HepG2 (cell line): ENCODE measurements around the gene SRR. TPM values are rescaled to one million over a fixed set of nuclear protein-coding genes. Genes with fewer than 3 reads are reported as not detected.
A peak's percentile ranks its signal among the peaks of the same experiment; 100 is the strongest.

Source experiments
- DNMT3B ChIP-seq: conservative IDR thresholded peaks from 2 replicates; pipeline ENCODE4 v1.6.1; 2016; ENCODE audit warnings: missing biosample characterization, control low read depth
- HNF1B ChIP-seq: sonication (generic); formaldehyde crosslinking; IDR thresholded peaks from 2 replicates; pipeline ENCODE4 v1.5.1; 2020; ENCODE audit warnings: mild to moderate bottlenecking, moderate library complexity, missing genetic modification reagents
- KLF16 ChIP-seq, 2 experiments: sonication (generic) in 1 of 2; formaldehyde crosslinking in 1 of 2; IDR thresholded peaks; 2 replicates each; pipeline versions ENCODE4 v1.6.1 to v1.8.0; 2016 to 2023; ENCODE audit warnings: missing genetic modification reagents in 2 of 2, missing compliant biosample characterization in 1 of 2
- MAZ ChIP-seq, 2 experiments: sonication (generic) in 1 of 2; formaldehyde crosslinking in 1 of 2; IDR thresholded peaks; 2 replicates each; pipeline versions ENCODE4 v1.5.0 to v1.6.1; 2012 to 2020; ENCODE audit warnings: low read depth in 2 of 2, mild to moderate bottlenecking in 2 of 2, borderline replicate concordance in 1 of 2, improper control_type of control experiment in 1 of 2, low read length in 1 of 2, missing genetic modification reagents in 1 of 2, moderate library complexity in 1 of 2
- NONO ChIP-seq, 2 experiments: fragments of 450-650 bp in 1 of 2; sonication (generic) in 1 of 2; formaldehyde crosslinking in 1 of 2; IDR thresholded peaks in 1 of 2; conservative IDR thresholded peaks in 1 of 2; 2 replicates each; pipeline versions ENCODE4 v1.6.1 to v1.8.0; 2017 to 2022; ENCODE audit warnings: mild to moderate bottlenecking in 1 of 2, missing genetic modification reagents in 1 of 2, moderate library complexity in 1 of 2
- PAX8 ChIP-seq: sonication (generic); formaldehyde crosslinking; IDR thresholded peaks from 2 replicates; pipeline ENCODE4 v1.8.0; 2022; ENCODE audit warnings: mild to moderate bottlenecking, missing genetic modification reagents, borderline replicate concordance
- RFXAP ChIP-seq: sonication (generic); formaldehyde crosslinking; IDR thresholded peaks from 2 replicates; pipeline ENCODE4 v1.4.0; 2020; ENCODE audit warnings: missing genetic modification reagents, borderline replicate concordance
- TBX2 ChIP-seq: sonication (generic); formaldehyde crosslinking; IDR thresholded peaks from 2 replicates; pipeline ENCODE4 v1.5.0; 2020; ENCODE audit warnings: missing genetic modification reagents, mild to moderate bottlenecking, borderline replicate concordance
- THAP11 ChIP-seq: IDR thresholded peaks from 2 replicates; pipeline ENCODE4 v1.6.1; 2016; ENCODE audit warnings: missing biosample characterization, missing genetic modification reagents
- ZKSCAN5 ChIP-seq: sonication (generic); formaldehyde crosslinking; IDR thresholded peaks from 2 replicates; pipeline ENCODE4 v1.5.1; 2020; ENCODE audit warnings: mild to moderate bottlenecking, missing genetic modification reagents
- ZNF329 ChIP-seq: sonication (generic); formaldehyde crosslinking; IDR thresholded peaks from 2 replicates; pipeline ENCODE4 v1.9.0; 2021; ENCODE audit warnings: low read depth, mild to moderate bottlenecking, missing genetic modification reagents
- ZNF33B ChIP-seq: sonication (generic); formaldehyde crosslinking; IDR thresholded peaks from 2 replicates; pipeline ENCODE4 v1.5.1; 2020; ENCODE audit warnings: mild to moderate bottlenecking, missing genetic modification reagents
- ZNF382 ChIP-seq: sonication (generic); formaldehyde crosslinking; IDR thresholded peaks from 2 replicates; pipeline ENCODE4 v1.5.0; 2020; ENCODE audit warnings: missing genetic modification reagents, mild to moderate bottlenecking, borderline replicate concordance
- ZNF564 ChIP-seq: sonication (generic); formaldehyde crosslinking; IDR thresholded peaks from 2 replicates; pipeline ENCODE4 v1.8.1; 2023; ENCODE audit warnings: mild to moderate bottlenecking, missing genetic modification reagents
- ZNF737 ChIP-seq: sonication (generic); formaldehyde crosslinking; IDR thresholded peaks from 2 replicates; pipeline ENCODE4 v1.5.0; 2020; ENCODE audit warnings: missing genetic modification reagents, mild to moderate bottlenecking, borderline replicate concordance
- polyA plus RNA-seq, 8 experiments: library from polyadenylated mRNA; depleted of rRNA in 3 of 8; stranded (reverse) in 7 of 8; unstranded in 1 of 8; fragments of >200 nt; fragmentation: Illumina TruSeq in 4 of 8; extraction: Trizol in 4 of 8; gene quantifications; 2 replicates each; pipeline versions ENCODE4 v1.2.1 to v1.2.3, GENCODE V29; 2011 to 2016; ENCODE audit warnings: low read depth in 4 of 8, missing spikeins in 1 of 8, mixed read lengths in 1 of 8; ENCODE audit not compliant: insufficient read depth in 1 of 8
- total RNA-seq, 5 experiments: library from RNA; depleted of rRNA; stranded (reverse); fragments of >200 nt; fragmentation: Illumina TruSeq; extraction: Trizol; gene quantifications; 2 replicates each; pipeline ENCODE4 v1.2.3, GENCODE V29; 2016; ENCODE audit warnings: low read depth in 1 of 5
- TF ChIP-seq, protein P1 (sequence below): IDR thresholded peaks from 2 replicates; pipeline ENCODE4 v1.6.1; 2016; ENCODE audit warnings: missing compliant biosample characterization, missing genetic modification reagents, borderline replicate concordance
- TF ChIP-seq, protein P2 (sequence below): sonication (generic); formaldehyde crosslinking; IDR thresholded peaks from 2 replicates; pipeline ENCODE4 v1.5.0; 2020; ENCODE audit warnings: mild to moderate bottlenecking, missing genetic modification reagents, borderline replicate concordance
- TF ChIP-seq, protein P3 (sequence below): IDR thresholded peaks from 2 replicates; pipeline ENCODE4 v1.6.1; 2016; ENCODE audit warnings: mild to moderate bottlenecking

SRR gene
- total and polyA plus RNA-seq, 2 of the 13 experiments (the other 11 are each of a cell fraction or from before 2014, with no cell fraction given), result 3.6 to 7.8 TPM

GRCh38 chr17:2303204-2304188 is at the start of gene SRR, which contains the start of gene SMG6 (continued):
- peak; percentile 72; the same call in 1 of the 2 replicates for TF ChIP-seq PAX8 (CRISPR knock-in tag)
- TF ChIP-seq ZNF564 (CRISPR knock-in tag), result peak; percentile 90
- TF ChIP-seq HNF1B, result 0 out of 2 replicates have a peak, but pooled peaks have one; percentile 35
- TF ChIP-seq ZNF33B, result 0 out of 2 replicates have a peak, but pooled peaks have one; percentile 23
- TF ChIP-seq, protein P1, sequence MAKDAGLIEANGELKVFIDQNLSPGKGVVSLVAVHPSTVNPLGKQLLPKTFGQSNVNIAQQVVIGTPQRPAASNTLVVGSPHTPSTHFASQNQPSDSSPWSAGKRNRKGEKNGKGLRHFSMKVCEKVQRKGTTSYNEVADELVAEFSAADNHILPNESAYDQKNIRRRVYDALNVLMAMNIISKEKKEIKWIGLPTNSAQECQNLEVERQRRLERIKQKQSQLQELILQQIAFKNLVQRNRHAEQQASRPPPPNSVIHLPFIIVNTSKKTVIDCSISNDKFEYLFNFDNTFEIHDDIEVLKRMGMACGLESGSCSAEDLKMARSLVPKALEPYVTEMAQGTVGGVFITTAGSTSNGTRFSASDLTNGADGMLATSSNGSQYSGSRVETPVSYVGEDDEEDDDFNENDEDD (CRISPR knock-in tag), result peak; percentile 54; the same call in 1 of the 2 replicates
- no peak for TF ChIP-seq ZNF382
- TF ChIP-seq ZNF329 (CRISPR knock-in tag), result peak; percentile 71; the same call in 1 of the 2 replicates
- TF ChIP-seq, protein P2, sequence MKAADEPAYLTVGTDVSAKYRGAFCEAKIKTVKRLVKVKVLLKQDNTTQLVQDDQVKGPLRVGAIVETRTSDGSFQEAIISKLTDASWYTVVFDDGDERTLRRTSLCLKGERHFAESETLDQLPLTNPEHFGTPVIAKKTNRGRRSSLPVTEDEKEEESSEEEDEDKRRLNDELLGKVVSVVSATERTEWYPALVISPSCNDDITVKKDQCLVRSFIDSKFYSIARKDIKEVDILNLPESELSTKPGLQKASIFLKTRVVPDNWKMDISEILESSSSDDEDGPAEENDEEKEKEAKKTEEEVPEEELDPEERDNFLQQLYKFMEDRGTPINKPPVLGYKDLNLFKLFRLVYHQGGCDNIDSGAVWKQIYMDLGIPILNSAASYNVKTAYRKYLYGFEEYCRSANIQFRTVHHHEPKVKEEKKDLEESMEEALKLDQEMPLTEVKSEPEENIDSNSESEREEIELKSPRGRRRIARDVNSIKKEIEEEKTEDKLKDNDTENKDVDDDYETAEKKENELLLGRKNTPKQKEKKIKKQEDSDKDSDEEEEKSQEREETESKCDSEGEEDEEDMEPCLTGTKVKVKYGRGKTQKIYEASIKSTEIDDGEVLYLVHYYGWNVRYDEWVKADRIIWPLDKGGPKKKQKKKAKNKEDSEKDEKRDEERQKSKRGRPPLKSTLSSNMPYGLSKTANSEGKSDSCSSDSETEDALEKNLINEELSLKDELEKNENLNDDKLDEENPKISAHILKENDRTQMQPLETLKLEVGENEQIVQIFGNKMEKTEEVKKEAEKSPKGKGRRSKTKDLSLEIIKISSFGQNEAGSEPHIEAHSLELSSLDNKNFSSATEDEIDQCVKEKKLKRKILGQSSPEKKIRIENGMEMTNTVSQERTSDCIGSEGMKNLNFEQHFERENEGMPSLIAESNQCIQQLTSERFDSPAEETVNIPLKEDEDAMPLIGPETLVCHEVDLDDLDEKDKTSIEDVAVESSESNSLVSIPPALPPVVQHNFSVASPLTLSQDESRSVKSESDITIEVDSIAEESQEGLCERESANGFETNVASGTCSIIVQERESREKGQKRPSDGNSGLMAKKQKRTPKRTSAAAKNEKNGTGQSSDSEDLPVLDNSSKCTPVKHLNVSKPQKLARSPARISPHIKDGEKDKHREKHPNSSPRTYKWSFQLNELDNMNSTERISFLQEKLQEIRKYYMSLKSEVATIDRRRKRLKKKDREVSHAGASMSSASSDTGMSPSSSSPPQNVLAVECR, result peak; percentile 90
- TF ChIP-seq RFXAP, result peak; percentile 38; the same call in 1 of the 2 replicates
- TF ChIP-seq, protein P3, sequence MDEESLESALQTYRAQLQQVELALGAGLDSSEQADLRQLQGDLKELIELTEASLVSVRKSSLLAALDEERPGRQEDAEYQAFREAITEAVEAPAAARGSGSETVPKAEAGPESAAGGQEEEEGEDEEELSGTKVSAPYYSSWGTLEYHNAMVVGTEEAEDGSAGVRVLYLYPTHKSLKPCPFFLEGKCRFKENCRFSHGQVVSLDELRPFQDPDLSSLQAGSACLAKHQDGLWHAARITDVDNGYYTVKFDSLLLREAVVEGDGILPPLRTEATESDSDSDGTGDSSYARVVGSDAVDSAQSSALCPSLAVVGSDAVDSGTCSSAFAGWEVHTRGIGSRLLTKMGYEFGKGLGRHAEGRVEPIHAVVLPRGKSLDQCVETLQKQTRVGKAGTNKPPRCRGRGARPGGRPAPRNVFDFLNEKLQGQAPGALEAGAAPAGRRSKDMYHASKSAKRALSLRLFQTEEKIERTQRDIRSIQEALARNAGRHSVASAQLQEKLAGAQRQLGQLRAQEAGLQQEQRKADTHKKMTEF, result peak; percentile 67; the same call in 1 of the 2 replicates
- TF ChIP-seq THAP11 (CRISPR knock-in tag), result peak; percentile 79
- TF ChIP-seq KLF16 (CRISPR knock-in tag; IDR thresholded peaks at IDR 0.05), result 0 out of 4 replicates have a peak, but pooled peaks of 1 of the 2 experiments have one; percentile 39
- no peak for TF ChIP-seq ZKSCAN5 (CRISPR knock-in tag)
- TF ChIP-seq MAZ (IDR thresholded peaks at IDR 0.05; ENCODE audit: borderline replicate concordance, low read depth, low read length), result peak; percentile 33
- peak; percentile 95 for TF ChIP-seq MAZ (CRISPR knock-in tag; IDR thresholded peaks at IDR 0.05; ENCODE audit: low read depth)
- peak; percentile 90 for TF ChIP-seq TBX2 (CRISPR knock-in tag)
- no peak for TF ChIP-seq DNMT3B (CRISPR knock-in tag)
- TF ChIP-seq ZNF737 (CRISPR knock-in tag), result no peak
- TF ChIP-seq NONO (IDR thresholded peaks at IDR 0.05), result no peak
- TF ChIP-seq NONO (CRISPR knock-in tag; conservative IDR thresholded peaks at IDR 0.05), result no peak
